Esophagus (tissue), 2 donors: ENCODE results near the gene TRIM29. TPM values are rescaled to one million over a fixed set of nuclear protein-coding genes. Genes with fewer than 3 reads are reported as not detected.

ENCODE experiments used
- H3K27ac ChIP-seq, 2 donors: one replicate each; pipeline ENCODE4 v1.5.1; 2013; ENCODE audit warnings: low read depth in 2 of 2, mild to moderate bottlenecking in 2 of 2, inconsistent platforms in 1 of 2, low read length in 1 of 2, moderate library complexity in 1 of 2
- H3K27me3 ChIP-seq, 2 donors: one replicate each; pipeline ENCODE4 v1.6.1; 2013; ENCODE audit warnings: low read length in 2 of 2, control low read depth in 1 of 2, mild to moderate bottlenecking in 1 of 2; ENCODE audit not compliant: insufficient read depth in 2 of 2, control insufficient read depth in 1 of 2
- H3K36me3 ChIP-seq, 2 donors: one replicate each; pipeline ENCODE4 v1.6.1; 2013; ENCODE audit warnings: low read length in 1 of 2; ENCODE audit not compliant: control insufficient read depth in 2 of 2, insufficient read depth in 2 of 2
- H3K4me1 ChIP-seq, 2 donors: one replicate each; pipeline ENCODE4 v1.6.1; 2013; ENCODE audit warnings: low read length in 1 of 2; ENCODE audit not compliant: control insufficient read depth in 2 of 2, insufficient read depth in 2 of 2
- H3K4me3 ChIP-seq, 2 donors: one replicate each; pipeline ENCODE4 v1.5.1; 2013; ENCODE audit warnings: low read length in 2 of 2, mild to moderate bottlenecking in 2 of 2, low read depth in 1 of 2, moderate library complexity in 1 of 2
- H3K9me3 ChIP-seq, 2 donors: one replicate each; pipeline ENCODE4 v1.6.1; 2013; ENCODE audit warnings: mild to moderate bottlenecking in 2 of 2, low read depth in 1 of 2, low read length in 1 of 2, moderate library complexity in 1 of 2; ENCODE audit not compliant: control insufficient read depth in 2 of 2, insufficient read depth in 1 of 2
- WGBS, 2 donors: extraction: QIAGEN DNeasy Blood & Tissue Kit; methylation state at CpG; one replicate each; pipeline ENCODE4 v1.1.7; 2013; 5-methylcytosine and 5-hydroxymethylcytosine counted together
- polyA plus RNA-seq, 2 donors: library from polyadenylated mRNA; stranded (reverse); fragments of 200-250 nt; gene quantifications; one replicate each; pipeline ENCODE4 v1.2.3, GENCODE V29; 2013
- donor health status: healthy with polysubstance abuse.
- donor health status: Bipolar disorder and iron deficiency.

TRIM29 gene
- polyA plus RNA-seq, 2 donors, result 943 to 1,078 TPM

DNA sequence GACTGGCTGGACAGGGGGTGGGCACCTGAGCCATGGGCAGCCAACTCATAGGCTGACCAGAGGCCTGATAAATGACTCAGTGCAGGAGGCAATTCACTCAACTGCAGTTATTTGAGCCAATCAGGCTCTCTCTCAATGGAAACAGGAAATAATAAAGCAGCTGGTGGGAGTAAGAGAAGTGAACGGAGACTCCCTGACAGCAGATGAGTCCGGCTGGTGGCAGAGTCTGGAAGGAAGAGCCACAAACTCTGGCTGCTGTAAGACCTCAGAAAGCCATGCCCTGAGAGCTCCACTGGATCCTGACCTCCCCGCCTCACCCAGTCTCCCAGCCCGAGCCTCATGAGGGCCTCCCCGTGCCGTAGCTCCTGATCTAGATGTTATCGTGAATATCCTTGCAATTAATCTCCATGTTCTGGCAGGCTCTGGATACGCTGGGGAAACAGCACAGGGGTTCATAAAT, 69.8 kb downstream of the TRIM29 start:
- WGBS, 2 donors, result 42 to 56% methylated on average over 8 of the region's 8 CpGs
- H3K27me3 ChIP-seq, result no peaks in the 10 kb centered on the region
- H3K9me3 ChIP-seq, result no peaks in the 10 kb centered on the region
- no peaks in the 10 kb centered on the region for H3K36me3 ChIP-seq
- H3K27ac ChIP-seq, result no peak overlapping the region
- no peak overlapping the region for H3K4me3 ChIP-seq
- peaks cover 0 to 5% of the 10 kb centered on the region in 2 donors for H3K4me1 ChIP-seq

DNA sequence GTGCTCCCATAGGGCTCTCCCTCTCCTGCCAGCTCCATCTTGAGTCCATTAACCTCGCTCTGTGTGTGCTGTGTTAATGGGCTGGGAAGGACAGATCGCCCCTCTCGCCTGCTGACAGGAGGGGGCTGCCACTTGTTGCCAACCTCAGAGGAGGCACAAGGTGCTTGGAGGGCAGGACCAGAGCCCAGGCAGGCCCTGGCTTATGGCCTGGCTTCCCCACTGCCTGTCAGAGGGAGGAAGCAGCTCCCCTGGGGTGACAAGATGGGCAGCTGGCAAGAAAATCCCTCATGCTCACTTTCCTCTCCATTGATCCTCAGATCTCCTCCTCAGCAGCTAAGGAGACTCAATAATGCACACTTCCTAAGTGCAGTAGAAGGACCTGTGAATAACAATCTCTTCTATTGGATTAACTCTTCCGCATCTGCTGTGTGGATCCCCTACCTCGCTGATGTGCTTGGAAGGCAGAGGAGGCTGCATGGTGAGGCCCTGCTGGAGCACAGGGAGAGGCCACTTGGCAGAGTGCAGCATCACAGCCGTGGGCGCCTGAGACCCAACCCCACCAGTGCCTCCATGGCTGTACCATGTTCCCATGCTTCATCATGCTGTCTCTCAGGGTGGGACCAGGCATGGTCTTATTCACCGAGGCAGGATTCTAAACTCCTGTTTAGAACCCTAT, 70.3 kb downstream of the TRIM29 start:
- no peak overlapping the region for H3K27ac ChIP-seq
- no peaks in the 10 kb centered on the region for H3K9me3 ChIP-seq
- no peaks in the 10 kb centered on the region for H3K36me3 ChIP-seq
- no peaks in the 10 kb centered on the region for H3K27me3 ChIP-seq
- 71 to 73% methylated on average over 8 of the region's 8 CpGs for WGBS, 2 donors
- no peak overlapping the region for H3K4me3 ChIP-seq
- peaks cover 0 to 5% of the 10 kb centered on the region in 2 donors for H3K4me1 ChIP-seq

DNA sequence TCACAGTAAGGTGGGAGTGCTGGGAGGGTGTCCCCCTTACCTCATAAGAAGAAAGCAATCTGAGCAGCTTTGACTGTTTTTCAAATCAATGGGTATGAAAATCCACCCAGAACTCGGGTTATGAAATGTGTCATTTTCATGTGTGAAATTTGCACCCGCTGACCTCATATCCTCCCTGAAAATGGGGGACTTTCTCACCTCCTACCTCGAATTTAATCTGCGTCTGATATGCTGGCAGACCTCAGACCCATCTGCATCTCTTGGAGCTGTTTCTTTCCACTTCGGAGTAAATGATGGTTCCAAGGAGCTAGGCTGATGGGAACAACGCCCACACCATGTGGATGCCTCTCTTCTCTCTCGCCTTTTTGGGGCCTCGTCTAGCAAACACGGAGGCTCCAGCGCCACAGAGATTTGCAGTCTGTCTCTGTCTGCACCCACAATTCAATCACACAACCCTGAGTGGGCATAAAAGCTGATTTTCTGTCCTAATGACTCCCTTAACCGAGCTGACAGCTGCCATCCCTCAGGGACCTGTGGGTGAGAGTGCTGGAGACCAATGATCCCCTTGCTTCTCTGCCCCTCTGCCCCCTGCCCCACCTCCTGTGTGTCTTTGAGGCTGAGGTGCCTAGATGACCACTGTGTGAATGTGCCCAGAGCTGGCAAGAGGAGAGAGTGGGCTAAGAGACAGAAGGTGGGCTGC, 71.0 kb downstream of the TRIM29 start:
- H3K9me3 ChIP-seq, result no peaks in the 10 kb centered on the region

DNA sequence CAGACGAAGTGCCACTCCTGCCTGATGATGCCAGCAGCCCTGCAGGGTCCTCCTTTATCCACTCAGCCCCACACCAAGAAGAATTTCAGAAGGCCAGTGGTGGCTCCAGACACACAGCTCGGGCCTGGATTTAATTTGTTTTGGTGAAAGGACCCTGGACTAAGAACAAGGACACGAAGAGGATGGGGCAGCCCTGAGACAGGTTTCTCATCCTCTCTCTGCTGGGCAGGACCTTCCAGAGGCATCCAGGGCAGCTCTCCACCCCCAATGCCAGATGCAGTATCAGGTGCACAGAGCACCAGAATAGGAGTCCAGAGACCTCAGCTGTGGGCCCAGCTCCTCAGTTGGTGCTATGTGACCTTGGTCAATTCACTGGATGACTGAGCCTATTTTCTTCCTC, 72.0 kb downstream of the TRIM29 start:
- Histone ChIP-seq H3K4me3 (no peak overlapping the region), H3K27ac (no peak overlapping the region), H3K9me3 (no peaks in the 10 kb centered on the region), H3K27me3 (no peaks in the 10 kb centered on the region), H3K36me3 (no peaks in the 10 kb centered on the region), H3K4me1 (peaks cover 3 to 12% of the 10 kb centered on the region in 2 donors)
- 66 to 81% methylated on average over 3 of the region's 3 CpGs for WGBS, 2 donors

More for the DNA sequence above, 71.0 kb downstream of the TRIM29 start:
- no peak overlapping the region for H3K27ac ChIP-seq
- WGBS, 2 donors, result 82 to 86% methylated on average over 11 of the region's 11 CpGs
- no peaks in the 10 kb centered on the region for H3K27me3 ChIP-seq
- no peak overlapping the region for H3K4me3 ChIP-seq
- H3K4me1 ChIP-seq, result peaks cover 3 to 11% of the 10 kb centered on the region in 2 donors
- H3K36me3 ChIP-seq, result no peaks in the 10 kb centered on the region

DNA sequence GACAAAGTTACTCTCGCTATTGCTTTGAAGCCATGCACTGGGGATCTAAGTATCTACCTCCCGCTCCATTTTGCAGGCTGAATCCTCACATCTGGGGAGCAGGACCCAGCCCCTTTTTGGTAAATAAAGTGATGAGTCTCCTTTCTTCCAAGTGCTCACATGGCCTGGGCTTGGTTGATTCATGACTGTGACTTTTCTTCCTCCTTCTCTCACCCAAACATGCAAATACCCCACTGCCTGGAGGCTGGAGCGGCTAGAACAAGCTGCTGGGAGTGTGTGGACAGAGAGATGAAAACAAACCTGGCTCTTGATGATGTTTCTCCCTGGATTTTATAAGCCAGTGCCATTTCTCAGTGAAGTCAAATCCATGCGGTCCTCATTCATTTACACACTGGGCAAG, 72.7 kb downstream of the TRIM29 start:
- Histone ChIP-seq H3K27me3 (no peaks in the 10 kb centered on the region), H3K27ac (no peak overlapping the region), H3K9me3 (no peaks in the 10 kb centered on the region), H3K4me1 (peaks cover 3 to 12% of the 10 kb centered on the region in 2 donors), H3K36me3 (no peaks in the 10 kb centered on the region), H3K4me3 (no peak overlapping the region)
- WGBS, 2 donors, result 91 to 92% methylated on average over 4 of the region's 4 CpGs

DNA sequence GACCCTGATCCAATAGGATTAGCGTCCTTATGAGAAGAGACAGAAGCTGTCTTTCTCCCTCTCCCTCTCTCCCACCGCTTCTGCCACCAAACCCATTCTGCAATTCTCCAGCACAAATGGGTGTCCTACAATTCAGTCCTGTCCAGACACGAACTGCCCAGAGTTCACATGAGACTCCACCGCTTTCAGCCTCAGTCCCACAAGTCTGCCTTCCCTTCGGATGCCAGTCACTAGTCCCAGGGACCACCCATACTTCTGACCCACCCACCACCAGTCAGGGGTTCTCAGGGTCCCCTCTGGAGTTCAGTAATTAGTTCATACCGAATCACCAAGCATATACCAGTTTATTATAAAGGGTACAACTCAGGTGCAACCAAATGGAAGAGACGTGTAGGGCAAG, 73.6 kb downstream of the TRIM29 start:
- WGBS, 2 donors, result 74 to 81% methylated on average over 7 of the region's 7 CpGs

DNA sequence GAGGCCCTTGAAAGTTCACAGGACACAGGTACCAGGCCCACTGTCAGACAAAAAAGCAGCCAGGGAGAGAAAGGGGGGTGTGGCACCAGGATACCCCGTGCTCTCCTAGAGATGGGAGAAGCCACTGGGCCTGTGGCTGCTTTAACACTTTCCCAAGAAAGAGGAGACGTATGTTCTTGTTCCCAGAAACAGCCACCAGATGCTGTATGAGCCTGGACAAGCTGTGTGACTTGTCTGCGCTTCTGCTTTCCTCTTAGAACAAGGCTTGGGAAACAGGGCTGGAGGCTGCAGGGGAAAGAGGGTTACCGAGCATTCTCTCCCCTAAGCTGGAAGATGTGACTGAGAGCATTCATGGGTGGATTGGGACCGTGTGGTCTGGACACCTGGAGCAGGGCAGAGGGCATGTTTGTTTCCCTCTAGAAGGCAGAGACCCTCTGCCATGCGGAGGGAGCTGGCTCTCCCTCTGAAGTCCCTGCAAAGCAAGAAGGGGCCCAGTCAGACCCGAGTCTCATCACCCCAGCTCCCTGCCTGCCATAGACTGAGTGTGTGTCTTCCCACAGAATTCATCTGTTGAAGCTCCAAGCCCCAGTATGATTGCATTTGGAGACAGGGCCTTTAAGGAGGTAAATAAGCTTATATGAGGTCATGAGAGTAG, 74.1 kb downstream of the TRIM29 start:
- peaks cover 3 to 12% of the 10 kb centered on the region in 2 donors for H3K4me1 ChIP-seq
- no peak overlapping the region for H3K4me3 ChIP-seq
- no peak overlapping the region for H3K27ac ChIP-seq
- H3K9me3 ChIP-seq, result no peaks in the 10 kb centered on the region
- no peaks in the 10 kb centered on the region for H3K27me3 ChIP-seq
- WGBS, 2 donors, result 73 to 79% methylated on average over 7 of the region's 7 CpGs
- no peaks in the 10 kb centered on the region for H3K36me3 ChIP-seq

More for the DNA sequence above, 73.6 kb downstream of the TRIM29 start:
- Histone ChIP-seq H3K27me3 (no peaks in the 10 kb centered on the region), H3K9me3 (no peaks in the 10 kb centered on the region), H3K36me3 (no peaks in the 10 kb centered on the region), H3K27ac (no peak overlapping the region), H3K4me1 (peaks cover 3 to 12% of the 10 kb centered on the region in 2 donors), H3K4me3 (no peak overlapping the region)

DNA sequence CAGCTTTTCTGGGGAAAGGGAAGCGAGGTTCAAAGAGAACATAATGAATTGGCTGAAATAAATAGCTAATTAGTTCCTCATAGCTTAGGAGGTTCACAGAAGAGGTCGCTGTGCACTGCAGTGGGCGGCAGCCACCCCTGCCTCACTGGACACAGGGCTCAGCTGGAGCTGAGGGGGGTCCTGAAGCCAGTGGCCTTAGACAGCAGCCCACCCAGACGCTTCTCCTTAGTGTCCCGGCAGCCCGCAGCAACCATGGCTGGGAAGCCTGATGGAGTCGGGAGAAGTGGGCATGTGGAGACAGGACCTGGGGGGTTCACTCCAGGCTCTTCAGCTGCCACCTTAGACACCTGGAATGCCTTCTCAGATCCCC, 75.4 kb downstream of the TRIM29 start:
- Histone ChIP-seq H3K9me3 (no peaks in the 10 kb centered on the region), H3K27ac (no peak overlapping the region), H3K27me3 (no peaks in the 10 kb centered on the region), H3K4me3 (no peak overlapping the region), H3K36me3 (no peaks in the 10 kb centered on the region), H3K4me1 (peaks cover 3 to 13% of the 10 kb centered on the region in 2 donors)
- 44 to 63% methylated on average over 7 of the region's 7 CpGs for WGBS, 2 donors

DNA sequence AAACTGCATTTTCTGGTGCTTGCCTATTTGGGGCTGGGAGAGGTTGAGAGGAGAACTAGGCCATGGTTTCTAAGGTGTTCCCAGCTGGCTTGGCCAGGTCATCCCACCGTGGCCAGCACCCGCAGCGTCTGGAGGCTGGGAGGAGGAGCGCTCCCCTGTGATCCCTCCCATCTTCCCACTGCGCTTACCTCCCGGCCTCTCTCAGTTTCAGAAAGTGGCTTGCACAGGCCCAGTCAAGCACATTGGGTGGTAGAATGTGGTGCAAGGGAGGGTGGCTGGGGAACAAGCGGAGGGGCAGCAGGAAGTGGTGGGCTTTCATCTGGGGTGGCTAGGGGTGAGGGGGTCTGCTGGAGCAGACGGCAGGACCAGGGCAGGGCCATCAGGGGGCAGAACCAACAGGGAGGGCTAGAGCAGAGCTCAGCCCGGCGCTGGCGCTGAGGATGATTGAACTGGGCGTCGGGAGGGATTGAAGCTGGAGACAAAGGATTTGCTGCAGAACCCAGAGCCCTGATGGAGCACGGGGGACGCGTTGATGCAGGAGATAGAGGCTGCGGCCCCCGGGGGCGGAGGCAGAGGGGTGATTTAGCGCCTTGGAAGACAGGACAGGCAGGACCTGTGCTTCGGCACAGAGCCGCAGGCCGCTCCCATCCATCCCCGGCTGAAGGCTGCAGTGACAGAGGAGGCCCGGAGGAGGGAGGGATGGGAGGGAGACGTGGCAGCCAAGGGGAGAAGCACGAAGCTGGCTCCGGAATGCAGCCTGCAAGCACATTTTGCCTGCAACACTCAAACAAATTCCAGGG, 76.0 kb downstream of the TRIM29 start:
- Histone ChIP-seq H3K9me3 (no peaks in the 10 kb centered on the region), H3K4me3 (no peak overlapping the region), H3K27me3 (no peaks in the 10 kb centered on the region), H3K36me3 (no peaks in the 10 kb centered on the region), H3K4me1 (peaks cover 3 to 15% of the 10 kb centered on the region in 2 donors), H3K27ac (no peak overlapping the region)
- 41 to 52% methylated on average over 28 of the region's 28 CpGs for WGBS, 2 donors
